Measurements from ENCODE around the gene ARHGAP10. TPM values are rescaled to one million over a fixed set of nuclear protein-coding genes. Genes with fewer than 3 reads are reported as not detected.

Gene ARHGAP10
- total and polyA plus RNA-seq, 10 of the 15 experiments (the other 5 are each of a cell fraction or from before 2014, with no cell fraction given), result 1.3 to 25.8 (median 17.2) TPM

DNA sequence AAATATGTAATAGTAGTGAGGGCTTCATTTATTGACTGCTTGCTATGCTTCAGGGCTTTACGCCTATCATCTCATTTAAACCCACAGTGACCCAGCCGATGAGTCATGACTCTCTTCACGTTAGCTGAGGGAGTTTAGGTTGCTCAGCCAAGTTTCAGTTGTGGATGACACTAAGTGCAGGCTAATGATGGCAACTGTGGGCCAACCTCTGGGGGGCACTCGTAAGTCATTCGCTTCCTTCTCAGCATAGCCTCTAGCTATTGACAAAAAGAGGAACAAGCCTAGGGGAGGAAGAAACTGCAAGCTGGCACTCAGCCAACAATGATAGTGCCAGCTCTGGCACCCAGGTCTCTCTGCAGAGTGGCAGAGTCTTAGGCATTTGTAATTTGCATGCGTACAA, 325.0 kb downstream of the ARHGAP10 start (continued):
- no peak for TF ChIP-seq NFYB (IDR thresholded peaks at IDR 0.05; ENCODE audit: insufficient read depth, low read depth, low read length)
- peak; percentile 99 for TF ChIP-seq SMAD1 (IDR thresholded peaks at IDR 0.05; ENCODE audit: low read depth, partially characterized antibody)
- TF ChIP-seq CREM (IDR thresholded peaks at IDR 0.05; ENCODE audit: low read depth), result peak; percentile 41; the same call in 1 of the 2 replicates
- peak; percentile 49; the same call in 1 of the 2 replicates for TF ChIP-seq YY1 (IDR thresholded peaks at IDR 0.05; ENCODE audit: low read depth, low read length)
- TF ChIP-seq KDM1A (IDR thresholded peaks at IDR 0.05; ENCODE audit: borderline replicate concordance), result no peak
- peak; percentile 94; the same call in 1 of the 2 replicates for TF ChIP-seq SMARCA5 (IDR thresholded peaks at IDR 0.05)
- TF ChIP-seq, protein P1, sequence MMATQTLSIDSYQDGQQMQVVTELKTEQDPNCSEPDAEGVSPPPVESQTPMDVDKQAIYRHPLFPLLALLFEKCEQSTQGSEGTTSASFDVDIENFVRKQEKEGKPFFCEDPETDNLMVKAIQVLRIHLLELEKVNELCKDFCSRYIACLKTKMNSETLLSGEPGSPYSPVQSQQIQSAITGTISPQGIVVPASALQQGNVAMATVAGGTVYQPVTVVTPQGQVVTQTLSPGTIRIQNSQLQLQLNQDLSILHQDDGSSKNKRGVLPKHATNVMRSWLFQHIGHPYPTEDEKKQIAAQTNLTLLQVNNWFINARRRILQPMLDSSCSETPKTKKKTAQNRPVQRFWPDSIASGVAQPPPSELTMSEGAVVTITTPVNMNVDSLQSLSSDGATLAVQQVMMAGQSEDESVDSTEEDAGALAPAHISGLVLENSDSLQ (IDR thresholded peaks at IDR 0.05), result peak; percentile 66
- TF ChIP-seq, protein P2, sequence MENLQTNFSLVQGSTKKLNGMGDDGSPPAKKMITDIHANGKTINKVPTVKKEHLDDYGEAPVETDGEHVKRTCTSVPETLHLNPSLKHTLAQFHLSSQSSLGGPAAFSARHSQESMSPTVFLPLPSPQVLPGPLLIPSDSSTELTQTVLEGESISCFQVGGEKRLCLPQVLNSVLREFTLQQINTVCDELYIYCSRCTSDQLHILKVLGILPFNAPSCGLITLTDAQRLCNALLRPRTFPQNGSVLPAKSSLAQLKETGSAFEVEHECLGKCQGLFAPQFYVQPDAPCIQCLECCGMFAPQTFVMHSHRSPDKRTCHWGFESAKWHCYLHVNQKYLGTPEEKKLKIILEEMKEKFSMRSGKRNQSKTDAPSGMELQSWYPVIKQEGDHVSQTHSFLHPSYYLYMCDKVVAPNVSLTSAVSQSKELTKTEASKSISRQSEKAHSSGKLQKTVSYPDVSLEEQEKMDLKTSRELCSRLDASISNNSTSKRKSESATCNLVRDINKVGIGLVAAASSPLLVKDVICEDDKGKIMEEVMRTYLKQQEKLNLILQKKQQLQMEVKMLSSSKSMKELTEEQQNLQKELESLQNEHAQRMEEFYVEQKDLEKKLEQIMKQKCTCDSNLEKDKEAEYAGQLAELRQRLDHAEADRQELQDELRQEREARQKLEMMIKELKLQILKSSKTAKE (IDR thresholded peaks at IDR 0.05; ENCODE audit: low read depth, poor library complexity, severe bottlenecking), result peak; percentile 90
- peak; percentile 29; the same call in 1 of the 2 replicates for TF ChIP-seq TCF7 (IDR thresholded peaks at IDR 0.05; ENCODE audit: borderline replicate concordance)
- TF ChIP-seq BHLHE40 (IDR thresholded peaks at IDR 0.05; ENCODE audit: borderline replicate concordance in 1 of 2, low read depth in 2 of 2, low read length in 1 of 2), result peak; percentile 30 to 55; a peak in 1 of 4 replicates
- TF ChIP-seq SMC3 (IDR thresholded peaks at IDR 0.05; ENCODE audit: borderline replicate concordance, low read length), result peak; percentile 47; the same call in 1 of the 2 replicates
- TF ChIP-seq RAD21 (IDR thresholded peaks at IDR 0.05; ENCODE audit: insufficient read depth, low read depth, low read length), result peak; percentile 57
- TF ChIP-seq, protein P3, sequence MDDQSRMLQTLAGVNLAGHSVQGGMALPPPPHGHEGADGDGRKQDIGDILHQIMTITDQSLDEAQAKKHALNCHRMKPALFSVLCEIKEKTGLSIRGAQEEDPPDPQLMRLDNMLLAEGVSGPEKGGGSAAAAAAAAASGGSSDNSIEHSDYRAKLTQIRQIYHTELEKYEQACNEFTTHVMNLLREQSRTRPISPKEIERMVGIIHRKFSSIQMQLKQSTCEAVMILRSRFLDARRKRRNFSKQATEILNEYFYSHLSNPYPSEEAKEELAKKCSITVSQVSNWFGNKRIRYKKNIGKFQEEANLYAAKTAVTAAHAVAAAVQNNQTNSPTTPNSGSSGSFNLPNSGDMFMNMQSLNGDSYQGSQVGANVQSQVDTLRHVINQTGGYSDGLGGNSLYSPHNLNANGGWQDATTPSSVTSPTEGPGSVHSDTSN (IDR thresholded peaks at IDR 0.05; ENCODE audit: insufficient replicate concordance, low read depth, low read length), result no peak
- TF ChIP-seq GATAD2B (conservative IDR thresholded peaks at IDR 0.05; ENCODE audit: low read depth), result peak; percentile 57; the same call in 1 of the 2 replicates
- TF ChIP-seq JUND (IDR thresholded peaks at IDR 0.05; ENCODE audit: low read depth, low read length), result 0 out of 2 replicates have a peak, but pooled peaks have one; percentile 10
- peak; percentile 48; the same call in 1 of the 2 replicates for TF ChIP-seq IRF4 (IDR thresholded peaks at IDR 0.05; ENCODE audit: low read depth, low read length)
- peak; percentile 89 for TF ChIP-seq SPI1 (IDR thresholded peaks at IDR 0.05; ENCODE audit: borderline replicate concordance, insufficient read depth, low read depth, low read length)
- TF ChIP-seq, protein P4, sequence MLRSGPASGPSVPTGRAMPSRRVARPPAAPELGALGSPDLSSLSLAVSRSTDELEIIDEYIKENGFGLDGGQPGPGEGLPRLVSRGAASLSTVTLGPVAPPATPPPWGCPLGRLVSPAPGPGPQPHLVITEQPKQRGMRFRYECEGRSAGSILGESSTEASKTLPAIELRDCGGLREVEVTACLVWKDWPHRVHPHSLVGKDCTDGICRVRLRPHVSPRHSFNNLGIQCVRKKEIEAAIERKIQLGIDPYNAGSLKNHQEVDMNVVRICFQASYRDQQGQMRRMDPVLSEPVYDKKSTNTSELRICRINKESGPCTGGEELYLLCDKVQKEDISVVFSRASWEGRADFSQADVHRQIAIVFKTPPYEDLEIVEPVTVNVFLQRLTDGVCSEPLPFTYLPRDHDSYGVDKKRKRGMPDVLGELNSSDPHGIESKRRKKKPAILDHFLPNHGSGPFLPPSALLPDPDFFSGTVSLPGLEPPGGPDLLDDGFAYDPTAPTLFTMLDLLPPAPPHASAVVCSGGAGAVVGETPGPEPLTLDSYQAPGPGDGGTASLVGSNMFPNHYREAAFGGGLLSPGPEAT (IDR thresholded peaks at IDR 0.05; ENCODE audit: low read depth), result peak; percentile 26; the same call in 1 of the 2 replicates
- peak; percentile 70 for TF ChIP-seq MTA2 (IDR thresholded peaks at IDR 0.05; ENCODE audit: low read depth)
- no peak for TF ChIP-seq ZNF384 (IDR thresholded peaks at IDR 0.05; ENCODE audit: borderline replicate concordance, low read depth, low read length)
- no peak for TF ChIP-seq SIX5 (IDR thresholded peaks at IDR 0.05; ENCODE audit: low read depth, low read length, severe bottlenecking)
- TF ChIP-seq, protein P5, sequence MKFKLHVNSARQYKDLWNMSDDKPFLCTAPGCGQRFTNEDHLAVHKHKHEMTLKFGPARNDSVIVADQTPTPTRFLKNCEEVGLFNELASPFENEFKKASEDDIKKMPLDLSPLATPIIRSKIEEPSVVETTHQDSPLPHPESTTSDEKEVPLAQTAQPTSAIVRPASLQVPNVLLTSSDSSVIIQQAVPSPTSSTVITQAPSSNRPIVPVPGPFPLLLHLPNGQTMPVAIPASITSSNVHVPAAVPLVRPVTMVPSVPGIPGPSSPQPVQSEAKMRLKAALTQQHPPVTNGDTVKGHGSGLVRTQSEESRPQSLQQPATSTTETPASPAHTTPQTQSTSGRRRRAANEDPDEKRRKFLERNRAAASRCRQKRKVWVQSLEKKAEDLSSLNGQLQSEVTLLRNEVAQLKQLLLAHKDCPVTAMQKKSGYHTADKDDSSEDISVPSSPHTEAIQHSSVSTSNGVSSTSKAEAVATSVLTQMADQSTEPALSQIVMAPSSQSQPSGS (IDR thresholded peaks at IDR 0.05; ENCODE audit: low read length), result peak; percentile 75
- TF ChIP-seq ATF7 (IDR thresholded peaks at IDR 0.05; ENCODE audit: low read depth), result peak; percentile 75; the same call in 1 of the 2 replicates
- TF ChIP-seq JUNB (IDR thresholded peaks at IDR 0.05), result peak; percentile 56; the same call in 1 of the 2 replicates

All from GM12878 (cell line).